T-helper 17 cell (primary cell): ENCODE results near the gene ZNF511. TPM values are rescaled to one million over a fixed set of nuclear protein-coding genes. Genes with fewer than 3 reads are reported as not detected.

Experiments
- ATAC-seq: fragments of 150-1000 bp; cut with Tn5 transposase; 2 replicates; pipeline ENCODE4 v1.10.0; 2021; ENCODE audit warnings: mild to moderate bottlenecking, moderate library complexity
- DNase-seq, 3 donors: peaks; one replicate each; pipeline versions ENCODE4 v3.0.0 to v3.0.0-alpha.2; 2020 to 2021
- H3K9me3 ChIP-seq: one replicate; pipeline ENCODE4 v1.7.0; 2013; ENCODE audit warnings: low read length, mild to moderate bottlenecking; ENCODE audit not compliant: control insufficient read depth, poor library complexity, severe bottlenecking
- H3K27ac Mint-ChIP-seq: one replicate; pipeline ENCODE4 v1.8.0; 2022; ENCODE audit warnings: mild to moderate bottlenecking, moderate library complexity, mixed read lengths
- H3K27me3 Mint-ChIP-seq: one replicate; pipeline ENCODE4 v1.8.0; 2022; ENCODE audit warnings: mixed read lengths
- H3K36me3 Mint-ChIP-seq: one replicate; pipeline ENCODE4 v1.8.0; 2022; ENCODE audit warnings: low read depth, mixed read lengths
- H3K4me1 Mint-ChIP-seq: one replicate; pipeline ENCODE4 v1.8.0; 2022; ENCODE audit warnings: mild to moderate bottlenecking, mixed read lengths
- H3K4me3 Mint-ChIP-seq: one replicate; pipeline ENCODE4 v1.8.0; 2022; ENCODE audit warnings: mild to moderate bottlenecking, moderate library complexity, mixed read lengths
- total RNA-seq, 4 donors: library from RNA in 2 of 4; stranded (reverse) in 2 of 4; gene quantifications; one replicate each; pipeline ENCODE4 v1.2.3 and lab custom pipeline; 2022 to 2026

The ZNF511 gene
- total RNA-seq, 2 donors from 2014 or later: 28.1 to 33.2 TPM

GRCh38 chr10:133329491-133330202, 20.9 kb downstream of the ZNF511 start:
- DNase-seq (peak; percentile 79 to 87 (median 86)), ATAC-seq (peak; percentile 90)
- Mint-ChIP-seq H3K4me3 (peak overlapping the region; percentile 58), H3K36me3 (peaks cover 2% of the 10 kb centered on the region), H3K27me3 (peaks cover 38% of the 10 kb centered on the region), H3K27ac (no peak overlapping the region), H3K4me1 (peaks cover 17% of the 10 kb centered on the region)
- no peaks in the 10 kb centered on the region for H3K9me3 ChIP-seq

GRCh38 chr10:133332936-133333699, 24.4 kb downstream of the ZNF511 start:
- ATAC-seq (no peak), DNase-seq (no peak)
- Mint-ChIP-seq H3K4me3 (no peak overlapping the region), H3K4me1 (peaks cover 11% of the 10 kb centered on the region), H3K27ac (no peak overlapping the region), H3K27me3 (peaks cover 17% of the 10 kb centered on the region), H3K36me3 (no peaks in the 10 kb centered on the region)
- no peaks in the 10 kb centered on the region for H3K9me3 ChIP-seq

DNA sequence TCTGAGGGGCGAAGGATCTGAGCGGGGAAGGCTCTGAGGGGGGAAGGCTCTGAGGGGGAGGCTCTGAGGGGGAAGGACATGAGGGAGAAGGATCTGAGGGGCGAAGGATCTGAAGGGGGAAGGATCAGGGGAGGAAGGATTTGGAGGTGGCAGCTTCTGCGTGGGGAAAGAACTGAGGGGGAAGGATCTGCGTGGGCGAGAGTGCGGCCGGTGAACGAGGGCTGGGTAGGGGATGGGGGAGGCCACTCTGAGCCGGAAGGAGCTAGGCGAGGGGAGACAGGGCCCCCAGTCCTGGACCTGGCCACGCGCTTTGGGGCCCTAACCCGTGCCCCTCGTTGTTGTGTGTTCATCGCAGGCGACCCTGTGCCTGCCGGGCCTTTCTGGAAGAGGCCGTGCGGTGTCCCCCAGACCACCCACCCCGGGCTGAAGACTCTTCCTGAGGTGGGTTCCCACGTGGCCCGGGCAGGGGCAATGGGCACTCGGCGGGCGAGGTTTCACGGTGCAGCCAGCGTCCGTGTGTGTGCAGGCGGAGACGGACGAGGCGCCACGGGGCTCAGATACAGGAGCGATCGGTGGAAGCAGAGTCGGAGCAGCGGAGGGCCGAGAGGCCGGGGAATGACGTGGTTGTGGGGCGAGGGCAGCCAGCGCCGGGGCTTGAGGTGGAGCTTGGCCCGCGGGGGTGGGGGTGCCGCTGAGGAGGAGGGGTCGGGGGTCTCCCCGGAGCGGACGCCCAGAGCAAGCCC, 26.0 kb downstream of the ZNF511 start:
- ATAC-seq: peak; percentile 16
- no peaks in the 10 kb centered on the region for H3K9me3 ChIP-seq
- DNase-seq: no peak
- Mint-ChIP-seq H3K36me3 (no peaks in the 10 kb centered on the region), H3K4me1 (peaks cover 9% of the 10 kb centered on the region), H3K27me3 (peaks cover 3% of the 10 kb centered on the region), H3K27ac (peak overlapping the region; percentile 93), H3K4me3 (peak overlapping the region; percentile 84)

- DNase-seq: peak; percentile 69 to 82 (median 76)
- no peaks in the 10 kb centered on the region for H3K27me3 Mint-ChIP-seq
- peak; percentile 58 for ATAC-seq
- peak overlapping the region; percentile 93 for H3K27ac Mint-ChIP-seq
- H3K36me3 Mint-ChIP-seq: no peaks in the 10 kb centered on the region
- H3K4me3 Mint-ChIP-seq: peak overlapping the region; percentile 84
- H3K4me1 Mint-ChIP-seq: peaks cover 6% of the 10 kb centered on the region
- H3K9me3 ChIP-seq: no peaks in the 10 kb centered on the region
Measured at GRCh38 chr10:133335246-133336117, 26.8 kb downstream of the ZNF511 start.

GRCh38 chr10:133336118-133336576, 27.4 kb downstream of the ZNF511 start:
- Mint-ChIP-seq H3K27me3 (no peaks in the 10 kb centered on the region), H3K27ac (peak overlapping the region; percentile 93), H3K36me3 (no peaks in the 10 kb centered on the region), H3K4me1 (peaks cover 6% of the 10 kb centered on the region), H3K4me3 (no peak overlapping the region)
- peak; percentile 0 for ATAC-seq
- no peaks in the 10 kb centered on the region for H3K9me3 ChIP-seq
- no peak for DNase-seq

- DNase-seq (peak; percentile 86 to 90 (median 89)), ATAC-seq (peak; percentile 72)
- peaks cover 2% of the 10 kb centered on the region for H3K27me3 Mint-ChIP-seq
- H3K9me3 ChIP-seq: no peaks in the 10 kb centered on the region
- peak within 1 kb of the TSS; percentile 84 for H3K4me3 Mint-ChIP-seq
- no peaks in the 10 kb centered on the region for H3K36me3 Mint-ChIP-seq
- H3K4me1 Mint-ChIP-seq: peaks cover 6% of the 10 kb centered on the region
- peak within 1 kb of the TSS; percentile 93 for H3K27ac Mint-ChIP-seq
Measured at GRCh38 chr10:133336577-133337369, 28.1 kb downstream of the ZNF511 start, which contains the start of gene CALY. Gene CALY, minus strand, starts transcription at chr10:133336896. Its CDS starts 7,907 bp downstream, at chr10:133328989.

DNA sequence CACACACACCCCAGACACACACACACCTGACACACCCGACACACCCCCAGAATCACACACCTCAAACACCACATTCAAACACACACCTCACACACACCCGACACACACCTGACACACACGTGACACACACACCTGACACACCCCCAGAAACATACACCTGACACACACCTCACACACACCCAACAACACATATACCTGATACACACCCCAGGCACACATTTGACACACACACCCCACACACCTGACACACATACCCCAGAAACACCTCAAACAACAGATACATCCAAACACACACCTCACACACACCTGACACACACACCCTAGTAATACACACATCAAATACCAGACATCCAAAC, 28.6 kb downstream of the ZNF511 start:
- no peaks in the 10 kb centered on the region for H3K9me3 ChIP-seq
- Mint-ChIP-seq H3K36me3 (no peaks in the 10 kb centered on the region), H3K27me3 (peaks cover 6% of the 10 kb centered on the region), H3K4me3 (no peak overlapping the region), H3K4me1 (peaks cover 2% of the 10 kb centered on the region), H3K27ac (no peak overlapping the region)
- DNase-seq: no peak
- no peak for ATAC-seq

DNA sequence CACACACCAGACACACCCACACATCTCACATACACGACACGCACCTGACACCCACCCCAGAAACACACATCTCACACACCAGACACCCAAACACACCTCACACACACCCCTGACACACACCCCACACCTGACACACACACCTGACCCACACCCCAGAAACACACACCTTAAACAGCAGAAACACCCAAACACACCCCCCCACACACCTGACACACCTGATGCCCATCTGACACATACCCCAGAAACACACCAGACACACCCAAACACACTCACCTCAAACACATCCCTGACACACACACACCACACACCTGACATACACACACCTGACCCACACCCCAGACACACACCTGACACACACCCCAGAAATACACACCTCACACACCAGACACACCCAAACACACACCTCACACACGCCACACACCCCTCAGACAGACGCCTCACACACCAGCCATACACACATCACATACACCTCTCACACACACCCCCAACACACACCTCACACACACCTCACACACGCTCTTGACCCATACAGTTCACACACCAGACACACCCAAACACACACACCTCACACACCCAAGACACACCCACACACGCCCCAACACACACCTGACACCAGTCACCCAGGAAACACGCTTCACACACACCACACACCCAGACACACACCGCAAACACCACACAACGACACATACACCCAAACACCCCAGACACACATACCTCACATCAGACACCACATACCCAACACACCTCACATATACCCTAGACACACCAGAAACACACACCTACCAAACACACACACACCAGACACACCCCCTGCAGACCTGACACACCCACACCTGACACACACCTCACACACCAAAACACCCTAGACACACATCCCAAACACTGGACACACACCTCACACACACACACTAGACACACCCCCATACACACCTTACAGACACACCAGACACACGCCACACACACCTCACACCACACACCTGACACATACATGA, 29.7 kb downstream of the ZNF511 start:
- no peaks in the 10 kb centered on the region for H3K36me3 Mint-ChIP-seq
- peaks cover 2% of the 10 kb centered on the region for H3K4me1 Mint-ChIP-seq
- ATAC-seq: no peak
- no peaks in the 10 kb centered on the region for H3K9me3 ChIP-seq
- no peak overlapping the region for H3K4me3 Mint-ChIP-seq
- no peak overlapping the region for H3K27ac Mint-ChIP-seq
- DNase-seq: no peak
- H3K27me3 Mint-ChIP-seq: peaks cover 10% of the 10 kb centered on the region

- DNase-seq (no peak), ATAC-seq (no peak)
- Mint-ChIP-seq H3K36me3 (no peaks in the 10 kb centered on the region), H3K27ac (no peak overlapping the region), H3K4me1 (peaks cover 3% of the 10 kb centered on the region), H3K27me3 (peaks cover 15% of the 10 kb centered on the region), H3K4me3 (no peak overlapping the region)
- H3K9me3 ChIP-seq: no peaks in the 10 kb centered on the region
Measured at GRCh38 chr10:133339708-133340380, 31.1 kb downstream of the ZNF511 start.

DNA sequence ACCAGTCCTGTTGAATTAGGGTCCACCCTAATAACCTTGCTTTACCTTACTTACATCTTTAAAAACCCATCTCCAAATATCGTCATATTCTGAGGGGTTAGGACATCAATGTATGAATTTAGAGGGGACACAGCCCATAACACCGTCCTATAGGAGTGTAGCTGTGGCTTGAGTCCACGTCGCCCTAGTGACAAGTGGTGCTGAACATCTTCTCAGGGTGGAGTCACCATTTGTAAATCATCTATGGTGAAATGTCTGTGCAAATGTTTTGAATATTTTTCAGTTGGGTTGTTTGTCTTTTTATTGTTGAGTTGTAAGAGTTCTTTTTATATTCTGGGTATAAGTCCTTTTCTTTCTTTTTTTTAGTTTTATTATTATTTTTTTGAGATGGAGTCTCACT, 33.3 kb downstream of the ZNF511 start:
- Mint-ChIP-seq H3K4me1 (peaks cover 4% of the 10 kb centered on the region), H3K27ac (no peak overlapping the region), H3K36me3 (no peaks in the 10 kb centered on the region), H3K4me3 (no peak overlapping the region), H3K27me3 (peaks cover 28% of the 10 kb centered on the region)
- H3K9me3 ChIP-seq: no peaks in the 10 kb centered on the region
- DNase-seq (no peak), ATAC-seq (no peak)

GRCh38 chr10:133342942-133343341, 34.2 kb downstream of the ZNF511 start:
- no peaks in the 10 kb centered on the region for H3K9me3 ChIP-seq
- Mint-ChIP-seq H3K27ac (no peak overlapping the region), H3K4me1 (peaks cover 4% of the 10 kb centered on the region), H3K36me3 (no peaks in the 10 kb centered on the region), H3K27me3 (peaks cover 28% of the 10 kb centered on the region), H3K4me3 (no peak overlapping the region)
- ATAC-seq: no peak
- DNase-seq: no peak
